ENCODE results near the gene STAB2. TPM values are rescaled to one million over a fixed set of nuclear protein-coding genes. Genes with fewer than 3 reads are reported as not detected.
A peak's percentile ranks its signal among the peaks of the same experiment; 100 is the strongest.

Gene STAB2
- total RNA-seq, 3 donors from 2014 or later, result 0.85 to 1.5 (median 0.98) TPM

GRCh38 chr12:103639983-103640382, 52.9 kb downstream of the STAB2 start:
- Histone ChIP-seq H3K4me3 (no peak overlapping the region), H3K4me1 (ENCODE audit: low read depth) (no peaks in the 10 kb centered on the region), H3K36me3 (ENCODE audit: low read depth) (no peaks in the 10 kb centered on the region), H3K9me3 (no peaks in the 10 kb centered on the region)
- intact Hi-C loops (cut with DNase I, micrococcal nuclease), result no loop called here
- DNase-seq (no peak), ATAC-seq (no peak)
- TF ChIP-seq CTCF (IDR thresholded peaks at IDR 0.05), result no peak

- Histone ChIP-seq H3K9me3 (no peaks in the 10 kb centered on the region), H3K4me3 (no peak overlapping the region), H3K36me3 (ENCODE audit: low read depth) (no peaks in the 10 kb centered on the region), H3K4me1 (ENCODE audit: low read depth) (no peaks in the 10 kb centered on the region)
- intact Hi-C loops (cut with DNase I, micrococcal nuclease), result no loop called here
- TF ChIP-seq CTCF (IDR thresholded peaks at IDR 0.05), result no peak
- ATAC-seq (no peak), DNase-seq (no peak)
Measured at GRCh38 chr12:103640410-103640809, 53.3 kb downstream of the STAB2 start.

- no peak for TF ChIP-seq CTCF (IDR thresholded peaks at IDR 0.05)
- Histone ChIP-seq H3K4me1 (ENCODE audit: low read depth) (no peaks in the 10 kb centered on the region), H3K4me3 (no peak overlapping the region), H3K9me3 (no peaks in the 10 kb centered on the region), H3K36me3 (ENCODE audit: low read depth) (no peaks in the 10 kb centered on the region)
- intact Hi-C loops (cut with DNase I, micrococcal nuclease), result no loop called here
- DNase-seq (no peak), ATAC-seq (no peak)
Measured at GRCh38 chr12:103640831-103641230, 53.8 kb downstream of the STAB2 start.

GRCh38 chr12:103642240-103642864, 55.3 kb downstream of the STAB2 start:
- H3K4me1 ChIP-seq (ENCODE audit: low read depth), result no peaks in the 10 kb centered on the region
- no peaks in the 10 kb centered on the region for H3K36me3 ChIP-seq (ENCODE audit: low read depth)
- ATAC-seq (no peak), DNase-seq (no peak)
- H3K4me3 ChIP-seq, result no peak overlapping the region
- TF ChIP-seq CTCF (IDR thresholded peaks at IDR 0.05), result no peak
- no peaks in the 10 kb centered on the region for H3K9me3 ChIP-seq
- intact Hi-C loops (cut with DNase I, micrococcal nuclease), result no loop called here

GRCh38 chr12:103645202-103645601, 58.1 kb downstream of the STAB2 start:
- TF ChIP-seq CTCF (IDR thresholded peaks at IDR 0.05), result no peak
- H3K4me1 ChIP-seq (ENCODE audit: low read depth), result no peaks in the 10 kb centered on the region
- no peaks in the 10 kb centered on the region for H3K36me3 ChIP-seq (ENCODE audit: low read depth)
- ATAC-seq (peak; percentile 32), DNase-seq (no peak)
- no peaks in the 10 kb centered on the region for H3K9me3 ChIP-seq
- no peak overlapping the region for H3K4me3 ChIP-seq
- intact Hi-C loops (cut with DNase I, micrococcal nuclease), result no loop called here

- TF ChIP-seq CTCF (IDR thresholded peaks at IDR 0.05), result no peak
- intact Hi-C loops (cut with DNase I, micrococcal nuclease), result no loop called here
- DNase-seq (no peak), ATAC-seq (peak; percentile 67)
- Histone ChIP-seq H3K9me3 (no peaks in the 10 kb centered on the region), H3K36me3 (ENCODE audit: low read depth) (no peaks in the 10 kb centered on the region), H3K4me3 (no peak overlapping the region), H3K4me1 (ENCODE audit: low read depth) (no peaks in the 10 kb centered on the region)
Measured at GRCh38 chr12:103647267-103647666, 60.2 kb downstream of the STAB2 start.

All from mucosa of descending colon (tissue), 3 donors.